GM23338 (cell line): ENCODE measurements around the gene DEFB114.

Experiments used
- EZH2 ChIP-seq: fragments of 200-600 bp; sonication (generic); IDR thresholded peaks from one replicate; pipeline ENCODE4 v1.8.0; 2017; ENCODE audit warnings: antibody characterized with exemption, mild to moderate bottlenecking, low read depth; ENCODE audit not compliant: unreplicated experiment
- EZH2phosphoT487 ChIP-seq: fragments of 200-600 bp; sonication (generic); IDR thresholded peaks from one replicate; pipeline ENCODE4 v1.8.1; 2018; ENCODE audit warnings: antibody characterized with exemption; ENCODE audit not compliant: unreplicated experiment
- JUNB ChIP-seq: IDR thresholded peaks from one replicate; pipeline ENCODE4 v1.6.1; 2016; ENCODE audit warnings: antibody characterized with exemption; ENCODE audit not compliant: unreplicated experiment
- POLR2AphosphoS5 ChIP-seq: IDR thresholded peaks from 2 replicates; pipeline ENCODE4 v1.6.1; 2016; ENCODE audit warnings: antibody characterized with exemption, low read depth
- ZNF331 ChIP-seq: fragments of 250-450 bp; sonication (Bioruptor Pico); IDR thresholded peaks from 2 replicates; pipeline ENCODE4 v1.5.0; 2020; ENCODE audit warnings: low read depth, mild to moderate bottlenecking, moderate library complexity
- TF ChIP-seq, protein P1 (sequence below), 2 experiments: fragments of 200-600 bp in 1 of 2; sonication (generic) in 1 of 2; conservative IDR thresholded peaks; 2 replicates each; pipeline versions ENCODE4 v1.5.1 to v1.6.1; 2016 to 2017; ENCODE audit warnings: antibody characterized with exemption in 2 of 2, low read depth in 2 of 2, mild to moderate bottlenecking in 2 of 2, moderate library complexity in 1 of 2
- TF ChIP-seq, protein P2 (sequence below): IDR thresholded peaks from one replicate; pipeline ENCODE4 v1.6.1; 2018; ENCODE audit warnings: antibody characterized with exemption; ENCODE audit not compliant: unreplicated experiment
- TF ChIP-seq, protein P3 (sequence below): fragments of 250-450 bp; sonication (Bioruptor Pico); IDR thresholded peaks from 2 replicates; pipeline ENCODE4 v1.5.0; 2020; ENCODE audit warnings: mild to moderate bottlenecking, moderate library complexity

DNA sequence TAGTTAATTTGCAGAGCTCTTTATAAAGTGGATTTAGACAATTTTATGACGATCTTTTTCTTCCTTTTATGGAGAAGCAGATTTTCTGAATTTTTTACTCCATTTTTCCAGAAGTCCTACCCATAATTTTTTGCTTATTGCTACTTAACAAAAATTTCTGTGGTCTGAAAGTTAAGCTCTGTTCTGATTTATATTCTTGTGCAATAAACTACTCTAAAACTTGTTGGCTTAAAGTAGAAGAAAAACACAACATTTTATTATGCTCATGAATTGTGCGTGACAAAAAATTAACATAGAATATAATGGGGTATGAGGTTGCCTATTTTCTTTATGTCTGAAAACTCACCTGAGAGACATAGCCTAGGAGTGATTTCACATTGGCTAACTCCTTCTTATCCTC, 2.9 kb upstream of the DEFB114 start:
- TF ChIP-seq, protein P1, sequence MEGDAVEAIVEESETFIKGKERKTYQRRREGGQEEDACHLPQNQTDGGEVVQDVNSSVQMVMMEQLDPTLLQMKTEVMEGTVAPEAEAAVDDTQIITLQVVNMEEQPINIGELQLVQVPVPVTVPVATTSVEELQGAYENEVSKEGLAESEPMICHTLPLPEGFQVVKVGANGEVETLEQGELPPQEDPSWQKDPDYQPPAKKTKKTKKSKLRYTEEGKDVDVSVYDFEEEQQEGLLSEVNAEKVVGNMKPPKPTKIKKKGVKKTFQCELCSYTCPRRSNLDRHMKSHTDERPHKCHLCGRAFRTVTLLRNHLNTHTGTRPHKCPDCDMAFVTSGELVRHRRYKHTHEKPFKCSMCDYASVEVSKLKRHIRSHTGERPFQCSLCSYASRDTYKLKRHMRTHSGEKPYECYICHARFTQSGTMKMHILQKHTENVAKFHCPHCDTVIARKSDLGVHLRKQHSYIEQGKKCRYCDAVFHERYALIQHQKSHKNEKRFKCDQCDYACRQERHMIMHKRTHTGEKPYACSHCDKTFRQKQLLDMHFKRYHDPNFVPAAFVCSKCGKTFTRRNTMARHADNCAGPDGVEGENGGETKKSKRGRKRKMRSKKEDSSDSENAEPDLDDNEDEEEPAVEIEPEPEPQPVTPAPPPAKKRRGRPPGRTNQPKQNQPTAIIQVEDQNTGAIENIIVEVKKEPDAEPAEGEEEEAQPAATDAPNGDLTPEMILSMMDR (conservative IDR thresholded peaks at IDR 0.05; ENCODE audit: low read depth in 2 of 2) = no peak
- TF ChIP-seq, protein P2, sequence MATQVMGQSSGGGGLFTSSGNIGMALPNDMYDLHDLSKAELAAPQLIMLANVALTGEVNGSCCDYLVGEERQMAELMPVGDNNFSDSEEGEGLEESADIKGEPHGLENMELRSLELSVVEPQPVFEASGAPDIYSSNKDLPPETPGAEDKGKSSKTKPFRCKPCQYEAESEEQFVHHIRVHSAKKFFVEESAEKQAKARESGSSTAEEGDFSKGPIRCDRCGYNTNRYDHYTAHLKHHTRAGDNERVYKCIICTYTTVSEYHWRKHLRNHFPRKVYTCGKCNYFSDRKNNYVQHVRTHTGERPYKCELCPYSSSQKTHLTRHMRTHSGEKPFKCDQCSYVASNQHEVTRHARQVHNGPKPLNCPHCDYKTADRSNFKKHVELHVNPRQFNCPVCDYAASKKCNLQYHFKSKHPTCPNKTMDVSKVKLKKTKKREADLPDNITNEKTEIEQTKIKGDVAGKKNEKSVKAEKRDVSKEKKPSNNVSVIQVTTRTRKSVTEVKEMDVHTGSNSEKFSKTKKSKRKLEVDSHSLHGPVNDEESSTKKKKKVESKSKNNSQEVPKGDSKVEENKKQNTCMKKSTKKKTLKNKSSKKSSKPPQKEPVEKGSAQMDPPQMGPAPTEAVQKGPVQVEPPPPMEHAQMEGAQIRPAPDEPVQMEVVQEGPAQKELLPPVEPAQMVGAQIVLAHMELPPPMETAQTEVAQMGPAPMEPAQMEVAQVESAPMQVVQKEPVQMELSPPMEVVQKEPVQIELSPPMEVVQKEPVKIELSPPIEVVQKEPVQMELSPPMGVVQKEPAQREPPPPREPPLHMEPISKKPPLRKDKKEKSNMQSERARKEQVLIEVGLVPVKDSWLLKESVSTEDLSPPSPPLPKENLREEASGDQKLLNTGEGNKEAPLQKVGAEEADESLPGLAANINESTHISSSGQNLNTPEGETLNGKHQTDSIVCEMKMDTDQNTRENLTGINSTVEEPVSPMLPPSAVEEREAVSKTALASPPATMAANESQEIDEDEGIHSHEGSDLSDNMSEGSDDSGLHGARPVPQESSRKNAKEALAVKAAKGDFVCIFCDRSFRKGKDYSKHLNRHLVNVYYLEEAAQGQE = no peak
- TF ChIP-seq POLR2AphosphoS5 = no peak
- TF ChIP-seq ZNF331 (CRISPR knock-in tag) = no peak
- TF ChIP-seq, protein P3, sequence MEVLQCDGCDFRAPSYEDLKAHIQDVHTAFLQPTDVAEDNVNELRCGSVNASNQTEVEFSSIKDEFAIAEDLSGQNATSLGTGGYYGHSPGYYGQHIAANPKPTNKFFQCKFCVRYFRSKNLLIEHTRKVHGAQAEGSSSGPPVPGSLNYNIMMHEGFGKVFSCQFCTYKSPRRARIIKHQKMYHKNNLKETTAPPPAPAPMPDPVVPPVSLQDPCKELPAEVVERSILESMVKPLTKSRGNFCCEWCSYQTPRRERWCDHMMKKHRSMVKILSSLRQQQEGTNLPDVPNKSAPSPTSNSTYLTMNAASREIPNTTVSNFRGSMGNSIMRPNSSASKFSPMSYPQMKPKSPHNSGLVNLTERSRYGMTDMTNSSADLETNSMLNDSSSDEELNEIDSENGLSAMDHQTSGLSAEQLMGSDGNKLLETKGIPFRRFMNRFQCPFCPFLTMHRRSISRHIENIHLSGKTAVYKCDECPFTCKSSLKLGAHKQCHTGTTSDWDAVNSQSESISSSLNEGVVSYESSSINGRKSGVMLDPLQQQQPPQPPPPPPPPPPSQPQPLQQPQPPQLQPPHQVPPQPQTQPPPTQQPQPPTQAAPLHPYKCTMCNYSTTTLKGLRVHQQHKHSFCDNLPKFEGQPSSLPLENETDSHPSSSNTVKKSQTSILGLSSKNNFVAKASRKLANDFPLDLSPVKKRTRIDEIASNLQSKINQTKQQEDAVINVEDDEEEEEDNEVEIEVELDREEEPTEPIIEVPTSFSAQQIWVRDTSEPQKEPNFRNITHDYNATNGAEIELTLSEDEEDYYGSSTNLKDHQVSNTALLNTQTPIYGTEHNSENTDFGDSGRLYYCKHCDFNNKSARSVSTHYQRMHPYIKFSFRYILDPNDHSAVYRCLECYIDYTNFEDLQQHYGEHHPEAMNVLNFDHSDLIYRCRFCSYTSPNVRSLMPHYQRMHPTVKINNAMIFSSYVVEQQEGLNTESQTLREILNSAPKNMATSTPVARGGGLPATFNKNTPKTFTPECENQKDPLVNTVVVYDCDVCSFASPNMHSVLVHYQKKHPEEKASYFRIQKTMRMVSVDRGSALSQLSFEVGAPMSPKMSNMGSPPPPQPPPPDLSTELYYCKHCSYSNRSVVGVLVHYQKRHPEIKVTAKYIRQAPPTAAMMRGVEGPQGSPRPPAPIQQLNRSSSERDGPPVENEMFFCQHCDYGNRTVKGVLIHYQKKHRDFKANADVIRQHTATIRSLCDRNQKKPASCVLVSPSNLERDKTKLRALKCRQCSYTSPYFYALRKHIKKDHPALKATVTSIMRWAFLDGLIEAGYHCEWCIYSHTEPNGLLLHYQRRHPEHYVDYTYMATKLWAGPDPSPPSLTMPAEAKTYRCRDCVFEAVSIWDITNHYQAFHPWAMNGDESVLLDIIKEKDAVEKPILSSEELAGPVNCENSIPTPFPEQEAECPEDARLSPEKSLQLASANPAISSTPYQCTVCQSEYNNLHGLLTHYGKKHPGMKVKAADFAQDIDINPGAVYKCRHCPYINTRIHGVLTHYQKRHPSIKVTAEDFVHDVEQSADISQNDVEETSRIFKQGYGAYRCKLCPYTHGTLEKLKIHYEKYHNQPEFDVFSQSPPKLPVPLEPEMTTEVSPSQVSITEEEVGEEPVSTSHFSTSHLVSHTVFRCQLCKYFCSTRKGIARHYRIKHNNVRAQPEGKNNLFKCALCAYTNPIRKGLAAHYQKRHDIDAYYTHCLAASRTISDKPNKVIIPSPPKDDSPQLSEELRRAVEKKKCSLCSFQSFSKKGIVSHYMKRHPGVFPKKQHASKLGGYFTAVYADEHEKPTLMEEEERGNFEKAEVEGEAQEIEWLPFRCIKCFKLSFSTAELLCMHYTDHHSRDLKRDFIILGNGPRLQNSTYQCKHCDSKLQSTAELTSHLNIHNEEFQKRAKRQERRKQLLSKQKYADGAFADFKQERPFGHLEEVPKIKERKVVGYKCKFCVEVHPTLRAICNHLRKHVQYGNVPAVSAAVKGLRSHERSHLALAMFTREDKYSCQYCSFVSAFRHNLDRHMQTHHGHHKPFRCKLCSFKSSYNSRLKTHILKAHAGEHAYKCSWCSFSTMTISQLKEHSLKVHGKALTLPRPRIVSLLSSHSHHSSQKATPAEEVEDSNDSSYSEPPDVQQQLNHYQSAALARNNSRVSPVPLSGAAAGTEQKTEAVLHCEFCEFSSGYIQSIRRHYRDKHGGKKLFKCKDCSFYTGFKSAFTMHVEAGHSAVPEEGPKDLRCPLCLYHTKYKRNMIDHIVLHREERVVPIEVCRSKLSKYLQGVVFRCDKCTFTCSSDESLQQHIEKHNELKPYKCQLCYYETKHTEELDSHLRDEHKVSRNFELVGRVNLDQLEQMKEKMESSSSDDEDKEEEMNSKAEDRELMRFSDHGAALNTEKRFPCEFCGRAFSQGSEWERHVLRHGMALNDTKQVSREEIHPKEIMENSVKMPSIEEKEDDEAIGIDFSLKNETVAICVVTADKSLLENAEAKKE (CRISPR knock-in tag) = no peak
- TF ChIP-seq EZH2phosphoT487 = no peak
- no peak for TF ChIP-seq EZH2
- TF ChIP-seq JUNB = no peak
